DND-41 (cell line): ENCODE data around the gene EMP2.
"Not testable (repeated sequence)": the region's sequence is repeated elsewhere in the genome, so short reads cannot be mapped to it uniquely, and the experiment has no call there.

Experiments
- ATAC-seq: fragments of 200-7000 bp; cut with Tn5 transposase; 3 replicates; pipeline ENCODE4 v1.9.1; 2021; ENCODE audit warnings: low read depth; ENCODE audit not compliant: insufficient read depth
- DNase-seq: peaks from one replicate; pipeline ENCODE4 v3.0.0-alpha.2; 2020
- H2AFZ ChIP-seq: 2 replicates; pipeline ENCODE4 v1.6.0; 2012; ENCODE audit warnings: low read depth, low read length
- H3K27ac ChIP-seq: 2 replicates; pipeline ENCODE4 v1.5.1; 2012; ENCODE audit warnings: low read length, inconsistent platforms
- H3K27me3 ChIP-seq: fragments of 200-600 bp; sonication (generic); 2 replicates; pipeline ENCODE4 v1.6.0; 2012; ENCODE audit warnings: low read length, mild to moderate bottlenecking, inconsistent platforms; ENCODE audit not compliant: insufficient read depth, poor library complexity
- H3K36me3 ChIP-seq: 2 replicates; pipeline ENCODE4 v1.5.1; 2012; ENCODE audit warnings: low read length, inconsistent platforms; ENCODE audit not compliant: insufficient read depth
- H3K4me1 ChIP-seq: 2 replicates; pipeline ENCODE4 v1.5.1; 2012; ENCODE audit warnings: mild to moderate bottlenecking, low read length; ENCODE audit not compliant: insufficient read depth
- H3K4me2 ChIP-seq: 2 replicates; pipeline ENCODE4 v1.6.0; 2012; ENCODE audit warnings: mild to moderate bottlenecking, moderate library complexity, low read length, inconsistent platforms; ENCODE audit not compliant: insufficient read depth
- H3K4me3 ChIP-seq, 2 experiments: fragments of 200-600 bp in 1 of 2; shearing (Covaris generic) in 1 of 2; 2 replicates each; pipeline ENCODE4 v1.5.1; 2012 to 2016; ENCODE audit warnings: inconsistent platforms in 2 of 2, low read length in 2 of 2, mild to moderate bottlenecking in 2 of 2, low read depth in 1 of 2, moderate library complexity in 1 of 2
- H3K79me2 ChIP-seq: 2 replicates; pipeline ENCODE4 v1.6.0; 2012; ENCODE audit warnings: low read length, inconsistent platforms; ENCODE audit not compliant: insufficient read depth
- H3K9ac ChIP-seq: 2 replicates; pipeline ENCODE4 v1.6.0; 2012; ENCODE audit warnings: low read depth, mild to moderate bottlenecking, inconsistent platforms, low read length, moderate library complexity
- H3K9me3 ChIP-seq: 2 replicates; pipeline ENCODE4 v1.5.1; 2012; ENCODE audit warnings: low read length, moderate library complexity, mild to moderate bottlenecking, inconsistent platforms; ENCODE audit not compliant: insufficient read depth, severe bottlenecking
- H4K20me1 ChIP-seq: 2 replicates; pipeline ENCODE4 v1.6.0; 2012; ENCODE audit warnings: low read length; ENCODE audit not compliant: insufficient read depth
- EZH2 ChIP-seq: IDR thresholded peaks from 3 replicates; pipeline ENCODE4 v1.6.1; 2012; ENCODE audit warnings: borderline replicate concordance, low read depth, mild to moderate bottlenecking, moderate library complexity, low read length, inconsistent platforms; ENCODE audit not compliant: severe bottlenecking
- TF ChIP-seq, protein P1 (sequence below): IDR thresholded peaks from 2 replicates; pipeline ENCODE4 v1.5.1; 2012; ENCODE audit warnings: borderline replicate concordance, low read length, moderate library complexity, mild to moderate bottlenecking; ENCODE audit not compliant: poor library complexity, severe bottlenecking; ENCODE audit errors: extremely low read depth

The EMP2 gene

GRCh38 chr16:10509534-10510025, 70.8 kb downstream of the EMP2 start:
- H3K9ac ChIP-seq: no peak overlapping the region
- no peaks in the 10 kb centered on the region for H4K20me1 ChIP-seq
- DNase-seq: peak; percentile 74
- H3K4me2 ChIP-seq: no peak overlapping the region
- no peaks in the 10 kb centered on the region for H3K79me2 ChIP-seq
- H3K27ac ChIP-seq: no peak overlapping the region
- H3K27me3 ChIP-seq: peaks cover 4% of the 10 kb centered on the region
- H3K4me1 ChIP-seq: no peaks in the 10 kb centered on the region
- H2AFZ ChIP-seq: no peak overlapping the region
- TF ChIP-seq EZH2: no peak
- TF ChIP-seq, protein P1, sequence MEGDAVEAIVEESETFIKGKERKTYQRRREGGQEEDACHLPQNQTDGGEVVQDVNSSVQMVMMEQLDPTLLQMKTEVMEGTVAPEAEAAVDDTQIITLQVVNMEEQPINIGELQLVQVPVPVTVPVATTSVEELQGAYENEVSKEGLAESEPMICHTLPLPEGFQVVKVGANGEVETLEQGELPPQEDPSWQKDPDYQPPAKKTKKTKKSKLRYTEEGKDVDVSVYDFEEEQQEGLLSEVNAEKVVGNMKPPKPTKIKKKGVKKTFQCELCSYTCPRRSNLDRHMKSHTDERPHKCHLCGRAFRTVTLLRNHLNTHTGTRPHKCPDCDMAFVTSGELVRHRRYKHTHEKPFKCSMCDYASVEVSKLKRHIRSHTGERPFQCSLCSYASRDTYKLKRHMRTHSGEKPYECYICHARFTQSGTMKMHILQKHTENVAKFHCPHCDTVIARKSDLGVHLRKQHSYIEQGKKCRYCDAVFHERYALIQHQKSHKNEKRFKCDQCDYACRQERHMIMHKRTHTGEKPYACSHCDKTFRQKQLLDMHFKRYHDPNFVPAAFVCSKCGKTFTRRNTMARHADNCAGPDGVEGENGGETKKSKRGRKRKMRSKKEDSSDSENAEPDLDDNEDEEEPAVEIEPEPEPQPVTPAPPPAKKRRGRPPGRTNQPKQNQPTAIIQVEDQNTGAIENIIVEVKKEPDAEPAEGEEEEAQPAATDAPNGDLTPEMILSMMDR: peak; percentile 94
- H3K4me3 ChIP-seq: no peak overlapping the region
- no peaks in the 10 kb centered on the region for H3K36me3 ChIP-seq
- no peaks in the 10 kb centered on the region for H3K9me3 ChIP-seq
- ATAC-seq: peak; percentile 100

GRCh38 chr16:10505286-10505685, 75.1 kb downstream of the EMP2 start:
- not testable (repeated sequence) for H4K20me1 ChIP-seq, H3K4me3 ChIP-seq, H3K27me3 ChIP-seq, DNase-seq, H3K9me3 ChIP-seq, H3K36me3 ChIP-seq, H2AFZ ChIP-seq, H3K79me2 ChIP-seq, H3K4me2 ChIP-seq, H3K27ac ChIP-seq, H3K4me1 ChIP-seq, ATAC-seq, H3K9ac ChIP-seq

DNA sequence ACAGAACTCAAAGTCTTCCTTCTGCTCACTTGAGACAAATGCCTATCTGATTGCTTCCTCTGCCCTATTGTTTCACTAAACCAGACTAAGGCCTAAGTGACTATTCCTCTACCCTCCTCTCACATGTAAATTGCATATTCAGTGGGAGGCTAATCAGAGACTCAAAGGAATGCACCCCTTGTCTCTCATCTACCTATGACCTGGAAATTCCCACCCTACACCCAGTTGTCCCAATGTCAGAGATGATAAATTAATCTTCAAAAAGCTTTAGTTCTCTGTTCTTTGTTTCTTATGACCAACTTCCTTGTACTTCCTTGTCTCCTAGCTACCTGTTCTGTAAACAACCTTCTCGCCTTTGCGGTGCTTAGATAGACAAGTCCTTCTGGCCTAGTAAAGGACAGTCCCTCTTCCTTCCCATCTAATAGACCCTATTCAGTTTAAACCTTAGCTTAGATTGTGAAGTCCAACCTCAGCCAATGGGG, 76.0 kb downstream of the EMP2 start:
- H3K9me3 ChIP-seq: no peaks in the 10 kb centered on the region
- H3K27me3 ChIP-seq: no peaks in the 10 kb centered on the region
- no peak overlapping the region for H3K4me2 ChIP-seq
- no peaks in the 10 kb centered on the region for H3K79me2 ChIP-seq
- no peak for ATAC-seq
- no peak overlapping the region for H3K9ac ChIP-seq
- no peaks in the 10 kb centered on the region for H3K36me3 ChIP-seq
- DNase-seq: no peak
- H2AFZ ChIP-seq: no peak overlapping the region
- H4K20me1 ChIP-seq: no peaks in the 10 kb centered on the region
- H3K4me3 ChIP-seq: no peak overlapping the region
- H3K27ac ChIP-seq: no peak overlapping the region
- TF ChIP-seq, protein P1: no peak
- no peak for TF ChIP-seq EZH2
- no peaks in the 10 kb centered on the region for H3K4me1 ChIP-seq

- Histone ChIP-seq H3K4me1 (no peaks in the 10 kb centered on the region), H3K4me2 (no peak overlapping the region), H3K4me3 (no peak overlapping the region), H4K20me1 (no peaks in the 10 kb centered on the region), H3K9me3 (no peaks in the 10 kb centered on the region), H3K9ac (no peak overlapping the region), H3K79me2 (no peaks in the 10 kb centered on the region), H2AFZ (no peak overlapping the region; the same call in 1 of the 2 replicates), H3K27ac (no peak overlapping the region), H3K36me3 (no peaks in the 10 kb centered on the region), H3K27me3 (no peaks in the 10 kb centered on the region)
- DNase-seq: no peak
- ATAC-seq: no peak
- TF ChIP-seq EZH2: no peak
- TF ChIP-seq, protein P1: no peak
Observed at GRCh38 chr16:10502776-10503175, 77.6 kb downstream of the EMP2 start.
